Endodermal cell (in vitro differentiated cells): ENCODE measurements around the gene RABGEF1. TPM values are rescaled to one million over a fixed set of nuclear protein-coding genes. Genes with fewer than 3 reads are reported as not detected.

Experiments used
- DNase-seq: peaks from one replicate; pipeline ENCODE4 v3.0.0-alpha.2; 2017
- H3K27ac ChIP-seq: 2 replicates; pipeline ENCODE4 v1.5.1; 2013; ENCODE audit warnings: mild to moderate bottlenecking, low read depth, low read length, moderate library complexity
- H3K27me3 ChIP-seq: 2 replicates; pipeline ENCODE4 v1.6.1; 2013; ENCODE audit warnings: mild to moderate bottlenecking, low read length, moderate library complexity; ENCODE audit not compliant: insufficient read depth, control insufficient read depth, poor library complexity, severe bottlenecking
- H3K36me3 ChIP-seq: 2 replicates; pipeline ENCODE4 v1.7.0; 2013; ENCODE audit warnings: mild to moderate bottlenecking, low read length, moderate library complexity; ENCODE audit not compliant: control insufficient read depth, insufficient read depth
- H3K4me1 ChIP-seq: one replicate; pipeline ENCODE4 v1.7.0; 2013; ENCODE audit warnings: low read length; ENCODE audit not compliant: control insufficient read depth, insufficient read depth
- H3K4me3 ChIP-seq: 2 replicates; pipeline ENCODE4 v1.5.1; 2013; ENCODE audit warnings: mild to moderate bottlenecking, low read length, moderate library complexity
- H3K9ac ChIP-seq: 2 replicates; pipeline ENCODE4 v1.6.1; 2013; ENCODE audit warnings: mild to moderate bottlenecking, low read length, moderate library complexity; ENCODE audit not compliant: poor library complexity, severe bottlenecking; ENCODE audit errors: extremely low read depth
- H3K9me3 ChIP-seq: 2 replicates; pipeline ENCODE4 v1.6.1; 2013; ENCODE audit warnings: mild to moderate bottlenecking, low read length, moderate library complexity; ENCODE audit not compliant: control insufficient read depth
- H3K27ac Mint-ChIP-seq: 2 replicates; pipeline ENCODE4 v1.8.0; 2020; ENCODE audit warnings: mixed read lengths
- H3K27me3 Mint-ChIP-seq: 2 replicates; pipeline ENCODE4 v1.8.0; 2021; ENCODE audit warnings: mild to moderate bottlenecking, mixed read lengths; ENCODE audit not compliant: insufficient read depth
- H3K36me3 Mint-ChIP-seq: 2 replicates; pipeline ENCODE4 v1.8.0; 2020; ENCODE audit warnings: low read depth, mixed read lengths
- H3K4me1 Mint-ChIP-seq: 2 replicates; pipeline ENCODE4 v1.8.0; 2020; ENCODE audit warnings: mixed read lengths
- H3K4me3 Mint-ChIP-seq: 2 replicates; pipeline ENCODE4 v1.8.0; 2020; ENCODE audit warnings: mild to moderate bottlenecking, moderate library complexity, mixed read lengths
- H3K9me3 Mint-ChIP-seq: 2 replicates; pipeline ENCODE4 v1.8.0; 2020; ENCODE audit warnings: mild to moderate bottlenecking, mixed read lengths
- WGBS, 2 experiments: methylation state at CpG; one replicate each; pipeline versions ENCODE4 v1.1.5 to v1.1.7; 2013; ENCODE audit warnings: missing lambda C conversion rate in 2 of 2, mixed read lengths in 1 of 2; ENCODE audit not compliant: insufficient coverage in 1 of 2, insufficient read length in 1 of 2; 5-methylcytosine and 5-hydroxymethylcytosine counted together
- total RNA-seq, 2 donors: library from RNA; stranded (reverse); fragmentation: NEBNext Ultra II Directional in 1 of 2; extraction: Animal tissue kit (Norgen Biotek cat#: 25700) in 1 of 2; gene quantifications; 2 replicates in 1 of 2; 3 replicates in 1 of 2; pipeline ENCODE4 v1.2.1, GENCODE V29; 2021
- TF ChIP-seq, protein P1 (sequence below): fragments of 200-600 bp; sonication (generic); conservative IDR thresholded peaks from 2 replicates; pipeline ENCODE4 v1.5.0; 2021; ENCODE audit warnings: antibody characterized with exemption, mild to moderate bottlenecking

RABGEF1 gene
- total RNA-seq, 2 donors from 2014 or later: 22.7 to 26.7 TPM

DNA sequence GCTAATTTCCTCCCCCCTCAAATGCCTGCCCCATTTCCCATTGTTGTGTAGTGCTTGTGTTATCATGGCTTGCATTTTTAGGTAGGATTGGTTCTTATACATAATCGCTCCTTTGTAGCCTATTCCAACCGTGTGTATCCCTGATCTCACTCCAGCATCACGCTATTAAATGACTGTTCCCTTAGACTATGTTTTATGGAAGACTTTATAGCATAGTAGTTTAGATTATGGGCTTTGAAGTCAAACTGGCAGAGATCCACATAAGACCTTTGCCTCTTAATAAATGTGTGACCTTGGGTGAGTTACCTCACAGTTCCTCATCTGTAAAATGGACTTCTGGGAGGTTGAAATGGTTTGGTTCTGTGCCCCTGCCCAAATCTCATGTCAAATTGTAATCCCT is 5.4 kb upstream of the RABGEF1 start:
- Mint-ChIP-seq H3K36me3 (peaks cover 41% of the 10 kb centered on the region), H3K9me3 (peaks cover 13% of the 10 kb centered on the region), H3K4me1 (peaks cover 5% of the 10 kb centered on the region), H3K4me3 (no peak overlapping the region), H3K27me3 (no peaks in the 10 kb centered on the region), H3K27ac (no peak overlapping the region)
- no peak for DNase-seq
- TF ChIP-seq, protein P1, sequence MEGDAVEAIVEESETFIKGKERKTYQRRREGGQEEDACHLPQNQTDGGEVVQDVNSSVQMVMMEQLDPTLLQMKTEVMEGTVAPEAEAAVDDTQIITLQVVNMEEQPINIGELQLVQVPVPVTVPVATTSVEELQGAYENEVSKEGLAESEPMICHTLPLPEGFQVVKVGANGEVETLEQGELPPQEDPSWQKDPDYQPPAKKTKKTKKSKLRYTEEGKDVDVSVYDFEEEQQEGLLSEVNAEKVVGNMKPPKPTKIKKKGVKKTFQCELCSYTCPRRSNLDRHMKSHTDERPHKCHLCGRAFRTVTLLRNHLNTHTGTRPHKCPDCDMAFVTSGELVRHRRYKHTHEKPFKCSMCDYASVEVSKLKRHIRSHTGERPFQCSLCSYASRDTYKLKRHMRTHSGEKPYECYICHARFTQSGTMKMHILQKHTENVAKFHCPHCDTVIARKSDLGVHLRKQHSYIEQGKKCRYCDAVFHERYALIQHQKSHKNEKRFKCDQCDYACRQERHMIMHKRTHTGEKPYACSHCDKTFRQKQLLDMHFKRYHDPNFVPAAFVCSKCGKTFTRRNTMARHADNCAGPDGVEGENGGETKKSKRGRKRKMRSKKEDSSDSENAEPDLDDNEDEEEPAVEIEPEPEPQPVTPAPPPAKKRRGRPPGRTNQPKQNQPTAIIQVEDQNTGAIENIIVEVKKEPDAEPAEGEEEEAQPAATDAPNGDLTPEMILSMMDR: no peak
- Histone ChIP-seq H3K4me3 (no peak overlapping the region), H3K27me3 (no peaks in the 10 kb centered on the region), H3K27ac (no peak overlapping the region), H3K9me3 (peaks cover 11% of the 10 kb centered on the region), H3K9ac (no peak overlapping the region), H3K36me3 (peaks cover 11% of the 10 kb centered on the region), H3K4me1 (no peaks in the 10 kb centered on the region)
- WGBS, 2 experiments: 86 to 98% methylated on average over 3 of the region's 3 CpGs

DNA sequence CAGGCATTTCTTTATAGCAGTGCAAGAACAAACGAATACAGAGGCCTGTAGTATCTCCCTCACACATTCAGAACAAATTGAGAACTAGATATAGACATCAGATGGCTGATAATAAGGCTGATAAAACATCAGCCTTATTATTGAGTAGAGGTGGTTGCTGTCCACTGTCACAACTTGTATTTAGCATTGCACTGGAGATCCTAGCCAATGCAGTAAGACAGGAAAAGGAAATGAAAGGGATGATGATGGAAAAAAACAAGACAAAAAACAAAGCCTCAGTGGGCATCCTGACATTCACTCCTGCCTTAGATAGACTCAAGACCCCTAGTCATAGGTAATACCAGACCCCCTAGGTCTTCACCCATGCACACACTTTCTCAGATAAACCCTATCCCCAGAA is 4.7 kb upstream of the RABGEF1 start:
- no peak overlapping the region for H3K9ac ChIP-seq
- H3K9me3 Mint-ChIP-seq: peaks cover 13% of the 10 kb centered on the region
- H3K27ac Mint-ChIP-seq: no peak overlapping the region
- H3K36me3 Mint-ChIP-seq: peaks cover 41% of the 10 kb centered on the region
- H3K27ac ChIP-seq: no peak overlapping the region
- H3K9me3 ChIP-seq: peaks cover 11% of the 10 kb centered on the region
- no peak overlapping the region for H3K4me3 ChIP-seq
- H3K4me3 Mint-ChIP-seq: no peak overlapping the region
- no peaks in the 10 kb centered on the region for H3K27me3 ChIP-seq
- peaks cover 11% of the 10 kb centered on the region for H3K36me3 ChIP-seq
- 94% methylated on average over 1 of the region's 1 CpG; no CpG with 5 or more reads in 1 of the 2 experiments for WGBS, 2 experiments
- H3K27me3 Mint-ChIP-seq: no peaks in the 10 kb centered on the region
- H3K4me1 ChIP-seq: no peaks in the 10 kb centered on the region
- no peak for DNase-seq
- TF ChIP-seq, protein P1: no peak
- H3K4me1 Mint-ChIP-seq: peaks cover 5% of the 10 kb centered on the region

DNA sequence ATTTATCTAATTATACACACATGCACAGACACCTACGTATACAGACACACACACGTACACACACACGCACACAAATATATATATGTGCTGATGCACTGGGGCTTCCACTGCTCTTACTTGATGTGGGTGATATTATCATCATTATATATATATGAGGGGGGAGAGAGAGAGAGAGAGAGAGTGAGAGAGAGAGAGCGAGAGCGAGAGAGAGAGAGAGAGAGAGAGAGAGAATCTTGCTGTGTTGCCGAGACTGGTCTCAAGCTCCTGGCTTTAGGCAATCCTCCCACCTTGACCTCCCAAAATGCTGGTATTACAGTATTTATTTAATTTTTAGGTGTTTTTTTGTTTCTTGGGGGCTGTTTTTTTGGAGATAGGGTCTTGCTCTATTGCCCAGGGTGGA is 3.6 kb upstream of the RABGEF1 start:
- H3K4me1 ChIP-seq: no peaks in the 10 kb centered on the region
- 85% methylated on average over 2 of the region's 6 CpGs; no CpG with 5 or more reads in 1 of the 2 experiments for WGBS, 2 experiments
- DNase-seq: no peak
- Mint-ChIP-seq H3K36me3 (peaks cover 41% of the 10 kb centered on the region), H3K27me3 (no peaks in the 10 kb centered on the region), H3K27ac (no peak overlapping the region), H3K9me3 (peaks cover 13% of the 10 kb centered on the region), H3K4me3 (no peak overlapping the region), H3K4me1 (peaks cover 5% of the 10 kb centered on the region)
- peaks cover 11% of the 10 kb centered on the region for H3K9me3 ChIP-seq
- no peak overlapping the region for H3K9ac ChIP-seq
- H3K4me3 ChIP-seq: no peak overlapping the region
- no peak overlapping the region for H3K27ac ChIP-seq
- H3K36me3 ChIP-seq: peaks cover 11% of the 10 kb centered on the region
- TF ChIP-seq, protein P1: no peak
- no peaks in the 10 kb centered on the region for H3K27me3 ChIP-seq
